IPS DF 6.9 (cell line): ENCODE data around the gene SYT4.

Experiments
- DNase-seq: peaks from one replicate; pipeline ENCODE4 v3.0.0-alpha.2; 2013; ENCODE audit warnings: low read depth, low spot score
- H3K27ac ChIP-seq: one replicate; pipeline ENCODE4 v1.5.1; 2013; ENCODE audit warnings: low read length, control low read depth
- H3K27me3 ChIP-seq: 2 replicates; pipeline ENCODE4 v1.6.1; 2013; ENCODE audit warnings: mild to moderate bottlenecking, low read length; ENCODE audit not compliant: control insufficient read depth, insufficient read depth
- H3K36me3 ChIP-seq: 2 replicates; pipeline ENCODE4 v1.6.1; 2013; ENCODE audit warnings: low read length; ENCODE audit not compliant: control insufficient read depth, insufficient read depth
- H3K4me1 ChIP-seq: 2 replicates; pipeline ENCODE4 v1.6.1; 2013; ENCODE audit warnings: low read length; ENCODE audit not compliant: control insufficient read depth, insufficient read depth
- H3K4me3 ChIP-seq: 2 replicates; pipeline ENCODE4 v1.5.1; 2013; ENCODE audit warnings: mild to moderate bottlenecking, low read length
- H3K9me3 ChIP-seq: 2 replicates; pipeline ENCODE4 v1.6.1; 2013; ENCODE audit warnings: low read length, inconsistent platforms; ENCODE audit not compliant: control insufficient read depth, insufficient read depth
- WGBS: extraction: QIAGEN DNeasy Blood & Tissue Kit; methylation state at CpG from one replicate; pipeline ENCODE4 v1.1.7; 2013; ENCODE audit warnings: mixed read lengths, missing lambda C conversion rate; ENCODE audit not compliant: insufficient read length, insufficient coverage; 5-methylcytosine and 5-hydroxymethylcytosine counted together

The SYT4 gene

GRCh38 chr18:43275546-43275945, 1.7 kb downstream of the SYT4 start:
- DNase-seq: no peak
- no CpG with 5 or more reads among the region's 1 CpG for WGBS
- no peaks in the 10 kb centered on the region for H3K36me3 ChIP-seq
- H3K4me1 ChIP-seq: no peaks in the 10 kb centered on the region
- no peak overlapping the region for H3K27ac ChIP-seq
- no peaks in the 10 kb centered on the region for H3K9me3 ChIP-seq
- no peak overlapping the region for H3K4me3 ChIP-seq
- no peaks in the 10 kb centered on the region for H3K27me3 ChIP-seq

DNA sequence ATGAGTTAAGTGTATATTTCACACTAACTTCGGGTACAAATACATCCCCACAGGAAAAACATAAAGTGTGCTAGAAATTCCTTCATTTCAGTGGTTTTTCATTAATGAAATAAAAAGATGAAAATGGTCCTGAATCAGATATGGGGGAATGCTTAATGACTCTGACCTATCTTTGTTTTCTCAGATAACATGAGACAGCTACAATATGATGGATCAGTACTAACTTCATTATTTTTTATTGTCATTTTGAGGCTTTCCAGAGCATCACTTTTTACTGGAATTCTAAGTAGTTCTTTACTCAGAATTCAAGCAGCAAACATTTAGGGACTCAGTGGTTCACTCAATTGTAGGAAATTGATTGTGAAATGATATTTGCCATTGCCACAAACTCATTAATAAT, 2.8 kb downstream of the SYT4 start:
- Histone ChIP-seq H3K36me3 (no peaks in the 10 kb centered on the region), H3K27me3 (no peaks in the 10 kb centered on the region), H3K4me3 (no peak overlapping the region), H3K27ac (no peak overlapping the region), H3K4me1 (no peaks in the 10 kb centered on the region), H3K9me3 (no peaks in the 10 kb centered on the region)
- no peak for DNase-seq
- WGBS: no CpG with 5 or more reads among the region's 1 CpG

DNA sequence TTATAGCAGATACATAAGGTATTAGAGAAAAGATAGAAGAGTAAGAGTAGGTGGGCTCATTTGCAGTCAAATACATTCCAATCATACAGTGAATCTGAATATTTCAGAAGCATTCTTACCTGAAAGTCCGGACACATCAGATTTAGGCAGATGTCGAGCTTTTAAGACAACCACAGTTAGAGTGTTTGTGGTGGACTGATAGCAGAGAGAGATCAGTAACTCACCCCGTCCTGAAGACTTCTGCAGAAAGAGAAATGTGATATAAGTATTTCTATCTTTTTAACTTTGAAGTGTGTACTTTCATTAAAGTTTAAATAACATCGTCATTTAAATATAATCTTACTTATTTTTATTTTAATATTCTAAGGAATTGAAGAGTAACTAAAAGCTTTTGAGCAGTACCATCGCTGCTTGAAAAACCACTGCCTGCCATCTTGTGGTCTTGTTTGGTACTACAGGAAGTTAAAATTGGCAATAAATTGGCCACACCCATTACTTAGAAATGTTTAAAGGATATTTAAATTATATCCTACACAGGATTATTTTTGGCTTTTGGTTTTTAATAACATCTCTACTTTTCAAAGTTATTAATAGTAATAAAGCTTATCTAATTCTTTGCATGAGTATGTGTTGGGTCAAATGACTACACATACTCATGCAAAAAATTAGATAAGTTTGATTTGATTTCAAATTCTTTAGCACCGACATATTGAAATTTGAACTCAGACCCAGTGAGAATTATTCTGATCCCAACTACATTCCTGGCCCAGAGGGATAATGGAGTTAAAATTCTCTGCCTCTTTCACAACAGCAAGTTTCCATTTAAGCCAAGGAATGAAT, 5.5 kb downstream of the SYT4 start:
- no peak overlapping the region for H3K27ac ChIP-seq
- H3K4me1 ChIP-seq: no peaks in the 10 kb centered on the region
- no peaks in the 10 kb centered on the region for H3K27me3 ChIP-seq
- no CpG with 5 or more reads among the region's 6 CpGs for WGBS
- no peaks in the 10 kb centered on the region for H3K9me3 ChIP-seq
- no peaks in the 10 kb centered on the region for H3K36me3 ChIP-seq
- DNase-seq: peak; percentile 50
- H3K4me3 ChIP-seq: no peak overlapping the region

GRCh38 chr18:43267818-43268217, 9.5 kb downstream of the SYT4 start:
- no CpG with 5 or more reads among the region's 1 CpG for WGBS
- Histone ChIP-seq H3K4me1 (no peaks in the 10 kb centered on the region), H3K27me3 (no peaks in the 10 kb centered on the region), H3K4me3 (no peak overlapping the region), H3K27ac (no peak overlapping the region), H3K36me3 (no peaks in the 10 kb centered on the region), H3K9me3 (no peaks in the 10 kb centered on the region)
- DNase-seq: no peak

- DNase-seq: no peak
- H3K4me3 ChIP-seq: no peak overlapping the region
- no peaks in the 10 kb centered on the region for H3K4me1 ChIP-seq
- H3K9me3 ChIP-seq: no peaks in the 10 kb centered on the region
- no peaks in the 10 kb centered on the region for H3K27me3 ChIP-seq
- no CpG with 5 or more reads among the region's 4 CpGs for WGBS
- no peak overlapping the region for H3K27ac ChIP-seq
- no peaks in the 10 kb centered on the region for H3K36me3 ChIP-seq
Measured at GRCh38 chr18:43265465-43265864, 11.8 kb downstream of the SYT4 start.

- Histone ChIP-seq H3K4me1 (no peaks in the 10 kb centered on the region), H3K27ac (no peak overlapping the region), H3K9me3 (no peaks in the 10 kb centered on the region), H3K27me3 (no peaks in the 10 kb centered on the region), H3K4me3 (no peak overlapping the region), H3K36me3 (no peaks in the 10 kb centered on the region)
- no CpG with 5 or more reads among the region's 1 CpG for WGBS
- no peak for DNase-seq
Measured at GRCh38 chr18:43248610-43249249, 28.6 kb downstream of the SYT4 start.

DNA sequence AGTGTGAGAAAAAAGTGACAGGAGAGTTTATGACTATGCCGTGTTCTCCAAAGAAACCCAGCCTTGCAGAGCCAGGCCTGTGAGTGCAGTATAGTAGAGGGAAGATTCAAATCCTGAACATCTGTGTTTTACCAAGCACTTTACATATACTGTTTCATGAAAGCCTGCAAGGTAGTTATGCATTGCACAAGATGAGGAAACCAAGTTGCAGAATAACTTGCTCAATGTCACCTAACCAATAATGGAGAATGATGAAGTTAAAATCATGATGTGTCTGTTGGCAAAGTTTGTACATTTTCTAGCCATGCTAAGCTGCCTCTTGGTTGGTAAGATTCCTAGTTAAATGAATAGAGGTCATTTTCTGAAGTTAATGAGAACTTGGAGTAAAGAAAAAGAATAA, 29.3 kb downstream of the SYT4 start:
- Histone ChIP-seq H3K36me3 (no peaks in the 10 kb centered on the region), H3K9me3 (no peaks in the 10 kb centered on the region), H3K27ac (no peak overlapping the region), H3K4me1 (no peaks in the 10 kb centered on the region), H3K4me3 (no peak overlapping the region), H3K27me3 (no peaks in the 10 kb centered on the region)
- no CpG with 5 or more reads among the region's 1 CpG for WGBS
- DNase-seq: no peak

GRCh38 chr18:43238429-43238828, 38.9 kb downstream of the SYT4 start:
- WGBS: no CpG with 5 or more reads among the region's 2 CpGs
- Histone ChIP-seq H3K36me3 (no peaks in the 10 kb centered on the region), H3K4me3 (no peak overlapping the region), H3K27me3 (no peaks in the 10 kb centered on the region), H3K27ac (no peak overlapping the region), H3K4me1 (no peaks in the 10 kb centered on the region), H3K9me3 (no peaks in the 10 kb centered on the region)
- no peak for DNase-seq

GRCh38 chr18:43236921-43237320, 40.4 kb downstream of the SYT4 start:
- no peaks in the 10 kb centered on the region for H3K36me3 ChIP-seq

GRCh38 chr18:43234889-43235288, 42.4 kb downstream of the SYT4 start:
- WGBS: no CpG with 5 or more reads among the region's 2 CpGs
- DNase-seq: no peak
- Histone ChIP-seq H3K27me3 (no peaks in the 10 kb centered on the region), H3K36me3 (no peaks in the 10 kb centered on the region), H3K4me1 (no peaks in the 10 kb centered on the region), H3K27ac (no peak overlapping the region), H3K4me3 (no peak overlapping the region), H3K9me3 (no peaks in the 10 kb centered on the region)

More at GRCh38 chr18:43236921-43237320, 40.4 kb downstream of the SYT4 start:
- WGBS: no CpG with 5 or more reads among the region's 2 CpGs
- Histone ChIP-seq H3K4me3 (no peak overlapping the region), H3K4me1 (no peaks in the 10 kb centered on the region), H3K27ac (no peak overlapping the region), H3K9me3 (no peaks in the 10 kb centered on the region), H3K27me3 (no peaks in the 10 kb centered on the region)
- DNase-seq: no peak
